Right lobe of liver (tissue), 4 donors: Measurements from ENCODE around the gene FAIM2.
"Not testable (repeated sequence)": the region's sequence is repeated elsewhere in the genome, so short reads cannot be mapped to it uniquely, and the experiment has no call there.

Experiments
- CTCF ChIP-seq, 4 donors: fragments of 200-600 bp in 3 of 4; fragments of 450-650 bp in 1 of 4; IDR thresholded peaks; one replicate each; pipeline versions ENCODE4 v1.5.1 to v1.8.0; 2016 to 2022; ENCODE audit warnings: antibody characterized with exemption in 4 of 4, mild to moderate bottlenecking in 2 of 4
- POLR2A ChIP-seq: fragments of 450-650 bp; IDR thresholded peaks from one replicate; pipeline ENCODE4 v1.6.1; 2017; ENCODE audit warnings: antibody characterized with exemption, mild to moderate bottlenecking
- donor health status: DM: no; HTN: no; CAD: no.
- donor health status: DM: no; HTN: no; CAD: no.
- donor health status: DM: no; HTN: yes; CAD: no.

- TF ChIP-seq CTCF (IDR thresholded peaks at IDR 0.05); POLR2A: not testable (repeated sequence)
These were observed 47.8 kb downstream of the FAIM2 start for GRCh38 chr12:49855890-49856289.
